ENCODE measurements around the gene B4GAT1.

Gene B4GAT1

DNA sequence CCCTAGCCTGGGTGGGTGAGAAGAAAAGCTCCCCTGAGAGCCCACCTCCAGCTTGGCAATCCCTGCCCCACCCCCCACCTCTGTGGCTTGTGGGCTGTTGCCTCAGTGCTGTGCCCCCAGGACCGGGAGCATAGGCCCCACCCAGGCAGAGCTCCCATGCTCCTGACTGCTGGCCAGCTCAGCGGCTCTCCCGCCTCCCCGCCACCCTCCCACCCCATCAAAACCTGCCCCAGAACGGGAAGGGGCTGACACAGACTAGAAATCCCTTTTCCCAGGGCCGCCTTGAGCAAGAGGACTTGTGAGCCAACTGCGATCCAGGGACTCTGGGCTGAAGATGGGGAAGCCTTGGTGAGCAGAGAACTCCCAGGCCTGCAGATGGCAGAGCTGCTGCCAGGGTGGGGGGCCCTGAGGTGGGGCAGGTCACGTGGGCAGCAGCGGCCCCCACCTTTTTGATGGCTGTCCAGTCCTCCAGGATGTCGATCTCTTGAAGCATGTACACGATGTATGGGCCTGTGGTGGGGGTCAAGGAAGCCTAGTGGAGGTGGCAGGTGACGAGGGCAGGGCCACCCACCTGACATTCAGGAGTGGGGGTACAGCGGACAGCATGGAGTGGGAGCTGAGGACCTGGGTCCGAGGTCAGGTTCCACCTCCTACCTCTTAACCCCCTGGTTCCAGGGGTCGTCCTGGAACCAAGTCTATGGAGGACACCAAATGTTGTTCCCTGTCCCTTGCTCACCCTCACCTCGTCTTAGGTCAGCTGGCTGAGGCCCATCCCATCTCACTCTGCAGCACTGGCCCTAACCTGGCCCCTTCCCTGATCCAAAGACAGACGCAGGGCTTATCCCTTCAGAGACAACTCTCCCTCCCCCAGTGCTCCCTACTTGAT, 8.9 kb downstream of the B4GAT1 start:
- Histone ChIP-seq H3K4me3 (ENCODE audit: low read depth, low read length, poor library complexity, severe bottlenecking) (no peak overlapping the region), H3K36me3 (ENCODE audit: insufficient read depth, low read length) (peaks cover 51% of the 10 kb centered on the region), H3K27me3 (ENCODE audit: insufficient read depth, low read length) (no peaks in the 10 kb centered on the region; the same call in 1 of the 2 replicates), H3F3A (ENCODE audit: insufficient read depth, low read length) (no peaks in the 10 kb centered on the region), H2AFZ (ENCODE audit: low read length) (no peak overlapping the region), H3K4me2 (ENCODE audit: low read length) (no peak overlapping the region), H4K20me1 (ENCODE audit: insufficient read depth, low read length) (no peaks in the 10 kb centered on the region), H3K9ac (ENCODE audit: low read length) (no peak overlapping the region), H3K9me3 (ENCODE audit: low read length) (no peaks in the 10 kb centered on the region), H3K79me2 (ENCODE audit: insufficient read depth, low read length) (no peaks in the 10 kb centered on the region), H3K9me2 (ENCODE audit: low read depth, low read length) (no peaks in the 10 kb centered on the region), H3K27ac (ENCODE audit: low read depth, low read length, poor library complexity, severe bottlenecking) (no peak overlapping the region), H3K4me1 (ENCODE audit: insufficient read depth, low read length, severe bottlenecking) (peaks cover 4% of the 10 kb centered on the region)
- TF ChIP-seq EZH2 (IDR thresholded peaks at IDR 0.05; ENCODE audit: borderline replicate concordance, low read length), result no peak
- TF ChIP-seq CTCF (IDR thresholded peaks at IDR 0.05; ENCODE audit: low read length), result no peak

DNA sequence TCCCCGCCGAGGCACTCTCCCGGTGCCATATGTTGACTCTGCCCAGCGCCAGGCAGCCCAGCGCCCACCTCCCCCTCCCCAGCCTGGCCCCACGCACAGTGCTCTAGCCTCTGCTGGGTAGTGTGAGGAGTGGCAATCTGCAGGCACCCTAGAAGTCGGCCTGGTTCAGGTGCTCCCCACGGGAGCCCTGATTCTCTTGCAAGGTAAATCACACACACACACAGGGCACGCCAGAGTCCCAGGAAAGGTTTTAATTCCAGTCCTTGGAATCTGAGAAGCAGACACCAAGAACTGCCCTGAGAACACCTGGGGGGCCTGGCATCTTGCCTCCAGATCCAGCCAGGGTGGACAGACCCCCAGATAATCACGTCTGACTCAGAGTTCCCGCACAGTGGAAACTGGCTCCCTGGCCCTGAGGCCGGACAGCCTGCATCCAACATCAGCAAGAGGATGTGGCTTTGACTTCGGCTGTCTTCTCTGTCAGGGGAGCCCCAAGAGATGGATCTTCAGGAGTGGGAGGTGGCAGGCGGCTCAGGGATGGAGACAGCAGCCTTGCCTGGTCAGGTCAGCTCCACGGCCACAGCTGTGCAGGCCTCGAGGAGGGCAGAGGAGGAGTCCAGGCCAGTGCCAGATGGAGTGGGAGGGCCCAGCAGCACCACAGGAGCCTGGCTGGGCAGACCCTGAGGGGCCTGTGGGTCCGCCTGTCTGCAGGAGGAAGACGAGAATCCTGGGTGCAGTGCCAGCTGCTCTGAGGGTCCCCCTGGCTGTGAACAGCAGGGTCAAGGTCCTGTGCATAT, 10.1 kb downstream of the B4GAT1 start:
- no peak overlapping the region for H3K27ac ChIP-seq (ENCODE audit: low read depth, low read length, poor library complexity, severe bottlenecking)

More for the DNA sequence above, 10.1 kb downstream of the B4GAT1 start:
- Histone ChIP-seq H2AFZ (ENCODE audit: low read length) (no peak overlapping the region), H3K9me2 (ENCODE audit: low read depth, low read length) (no peaks in the 10 kb centered on the region), H3K9me3 (ENCODE audit: low read length) (no peaks in the 10 kb centered on the region), H3K36me3 (ENCODE audit: insufficient read depth, low read length) (peaks cover 51% of the 10 kb centered on the region), H3K79me2 (ENCODE audit: insufficient read depth, low read length) (no peaks in the 10 kb centered on the region), H4K20me1 (ENCODE audit: insufficient read depth, low read length) (no peaks in the 10 kb centered on the region), H3K9ac (ENCODE audit: low read length) (no peak overlapping the region), H3K27me3 (ENCODE audit: insufficient read depth, low read length) (no peaks in the 10 kb centered on the region; the same call in 1 of the 2 replicates), H3F3A (ENCODE audit: insufficient read depth, low read length) (no peaks in the 10 kb centered on the region), H3K4me2 (ENCODE audit: low read length) (no peak overlapping the region), H3K4me3 (ENCODE audit: low read depth, low read length, poor library complexity, severe bottlenecking) (no peak overlapping the region), H3K4me1 (ENCODE audit: insufficient read depth, low read length, severe bottlenecking) (no peaks in the 10 kb centered on the region)
- TF ChIP-seq EZH2 (IDR thresholded peaks at IDR 0.05; ENCODE audit: borderline replicate concordance, low read length), result no peak
- TF ChIP-seq CTCF (IDR thresholded peaks at IDR 0.05; ENCODE audit: low read length), result no peak
